Left lung (tissue), 10 donors: ENCODE measurements around the gene ATRIP. TPM values are rescaled to one million over a fixed set of nuclear protein-coding genes. Genes with fewer than 3 reads are reported as not detected.

ENCODE experiments used
- ATAC-seq: fragments of 200-7000 bp; cut with Tn5 transposase; one replicate; pipeline ENCODE4 v1.9.1; 2020; ENCODE audit warnings: moderate library complexity
- DNase-seq, 4 donors: peaks; one replicate each; pipeline ENCODE4 v3.0.0-alpha.2; 2013 to 2020
- H3K27ac ChIP-seq, 2 donors: fragments of 200-600 bp; sonication (generic) in 1 of 2; one replicate each; pipeline versions ENCODE4 v1.5.0 to v1.8.0; 2020 to 2021
- H3K27me3 ChIP-seq, 2 donors: fragments of 200-600 bp; sonication (generic) in 1 of 2; one replicate each; pipeline versions ENCODE4 v1.5.0 to v1.8.0; 2020 to 2021
- H3K36me3 ChIP-seq, 2 donors: fragments of 200-600 bp; sonication (generic) in 1 of 2; one replicate each; pipeline versions ENCODE4 v1.5.0 to v1.8.0; 2020 to 2021
- H3K4me1 ChIP-seq, 2 donors: fragments of 200-600 bp; one replicate each; pipeline ENCODE4 v1.8.0; 2021
- H3K4me3 ChIP-seq, 2 donors: fragments of 200-600 bp; sonication (generic) in 1 of 2; one replicate each; pipeline versions ENCODE4 v1.5.0 to v1.8.0; 2020 to 2021; ENCODE audit warnings: mild to moderate bottlenecking in 1 of 2
- H3K9me3 ChIP-seq, 2 donors: fragments of 200-600 bp; sonication (generic) in 1 of 2; one replicate each; pipeline versions ENCODE4 v1.5.0 to v1.8.0; 2020 to 2021
- intact Hi-C, 2 donors: fragments of 100-400 bp; cut with DNase I; formaldehyde crosslinking; loops; one replicate each; pipeline versions ENCODE4 v1.11.2 to v1.14.2; 2022
- polyA plus RNA-seq, 6 donors: library from polyadenylated mRNA; unstranded; fragments of 120-200 nt; gene quantifications; one replicate each; pipeline ENCODE4 v1.2.1, GENCODE V29; 2013; ENCODE audit not compliant: insufficient read length in 6 of 6
- total RNA-seq, 2 donors: library from RNA; stranded (reverse); fragmentation: NEBNext Ultra II Directional; extraction: Animal tissue kit (Norgen Biotek cat#: 25700); gene quantifications; one replicate each; pipeline ENCODE4 v1.2.1, GENCODE V29; 2021
- TF ChIP-seq, protein P1 (sequence below), 2 donors: fragments of 200-600 bp; sonication (generic) in 1 of 2; IDR thresholded peaks; one replicate each; pipeline versions ENCODE4 v1.5.0 to v1.8.0; 2021; ENCODE audit warnings: antibody characterized with exemption in 2 of 2
- donor health status: DM: no; HTN: yes; CAD: no.
- donor health status: DM: no; HTN: no; CAD: no.

The ATRIP gene
- total and polyA plus RNA-seq, 8 donors = 7.4 to 14.4 (median 12.0) TPM

- no peaks in the 10 kb centered on the region for H3K9me3 ChIP-seq
- no peak for ATAC-seq
- peaks cover 21 to 27% of the 10 kb centered on the region in 2 donors for H3K4me1 ChIP-seq
- peaks cover 0 to 22% of the 10 kb centered on the region in 2 donors for H3K36me3 ChIP-seq
- TF ChIP-seq, protein P1, sequence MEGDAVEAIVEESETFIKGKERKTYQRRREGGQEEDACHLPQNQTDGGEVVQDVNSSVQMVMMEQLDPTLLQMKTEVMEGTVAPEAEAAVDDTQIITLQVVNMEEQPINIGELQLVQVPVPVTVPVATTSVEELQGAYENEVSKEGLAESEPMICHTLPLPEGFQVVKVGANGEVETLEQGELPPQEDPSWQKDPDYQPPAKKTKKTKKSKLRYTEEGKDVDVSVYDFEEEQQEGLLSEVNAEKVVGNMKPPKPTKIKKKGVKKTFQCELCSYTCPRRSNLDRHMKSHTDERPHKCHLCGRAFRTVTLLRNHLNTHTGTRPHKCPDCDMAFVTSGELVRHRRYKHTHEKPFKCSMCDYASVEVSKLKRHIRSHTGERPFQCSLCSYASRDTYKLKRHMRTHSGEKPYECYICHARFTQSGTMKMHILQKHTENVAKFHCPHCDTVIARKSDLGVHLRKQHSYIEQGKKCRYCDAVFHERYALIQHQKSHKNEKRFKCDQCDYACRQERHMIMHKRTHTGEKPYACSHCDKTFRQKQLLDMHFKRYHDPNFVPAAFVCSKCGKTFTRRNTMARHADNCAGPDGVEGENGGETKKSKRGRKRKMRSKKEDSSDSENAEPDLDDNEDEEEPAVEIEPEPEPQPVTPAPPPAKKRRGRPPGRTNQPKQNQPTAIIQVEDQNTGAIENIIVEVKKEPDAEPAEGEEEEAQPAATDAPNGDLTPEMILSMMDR (IDR thresholded peaks at IDR 0.05) = no peak
- H3K27me3 ChIP-seq = no peaks in the 10 kb centered on the region
- peak in 1 of 4 donors; percentile 29 for DNase-seq
- intact Hi-C loops = loop anchor here in 1 of 2 donors (5.0 kb wide), 2 partner anchors 34 to 164 kb away; no protein-coding TSS in a partner anchor
- peak overlapping the region in 1 of 2 donors; percentile 48 for H3K27ac ChIP-seq
- no peak overlapping the region for H3K4me3 ChIP-seq
Measured at GRCh38 chr3:48436477-48436787, 10.1 kb upstream of the ATRIP start.

GRCh38 chr3:48436855-48437254, 9.7 kb upstream of the ATRIP start:
- H3K27me3 ChIP-seq = no peaks in the 10 kb centered on the region
- H3K36me3 ChIP-seq = peaks cover 0 to 26% of the 10 kb centered on the region in 2 donors
- no peaks in the 10 kb centered on the region for H3K9me3 ChIP-seq
- H3K27ac ChIP-seq = no peak overlapping the region
- DNase-seq = peak in 1 of 4 donors; percentile 26
- TF ChIP-seq, protein P1 (IDR thresholded peaks at IDR 0.05) = no peak
- no peak for ATAC-seq
- peaks cover 22 to 32% of the 10 kb centered on the region in 2 donors for H3K4me1 ChIP-seq
- no peak overlapping the region for H3K4me3 ChIP-seq
- intact Hi-C loops = loop anchor here in 1 of 2 donors (5.0 kb wide), 2 partner anchors 35 to 165 kb away; no protein-coding TSS in a partner anchor

DNA sequence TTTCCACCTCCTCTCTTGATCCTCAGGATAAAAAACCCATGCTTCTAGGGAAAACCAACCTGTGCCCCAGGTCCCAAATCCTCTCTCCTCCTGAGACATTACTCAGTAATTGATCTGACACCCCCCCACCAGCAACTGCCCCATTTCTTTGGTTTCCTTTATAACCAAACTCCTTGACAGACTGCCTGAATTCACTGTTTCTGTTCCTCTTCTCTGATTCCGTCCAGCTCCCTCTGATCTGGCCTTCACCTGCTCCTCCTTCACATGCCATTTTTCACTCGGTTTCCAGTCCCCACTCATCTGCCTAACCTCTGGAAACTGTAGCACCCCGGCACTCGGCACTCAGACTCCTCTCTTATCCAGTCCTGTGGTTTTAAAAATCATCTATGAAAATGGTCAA, 8.7 kb upstream of the ATRIP start:
- intact Hi-C loops = loop anchor here in 1 of 2 donors (5.0 kb wide), 2 partner anchors 36 to 166 kb away; no protein-coding TSS in a partner anchor
- no peaks in the 10 kb centered on the region for H3K9me3 ChIP-seq
- ATAC-seq (no peak), DNase-seq (no peak)
- no peak overlapping the region for H3K27ac ChIP-seq
- H3K36me3 ChIP-seq = peaks cover 0 to 26% of the 10 kb centered on the region in 2 donors
- peaks cover 22 to 40% of the 10 kb centered on the region in 2 donors for H3K4me1 ChIP-seq
- TF ChIP-seq, protein P1 (IDR thresholded peaks at IDR 0.05) = no peak
- no peak overlapping the region for H3K4me3 ChIP-seq
- no peaks in the 10 kb centered on the region for H3K27me3 ChIP-seq

- H3K4me3 ChIP-seq = peak within 1 kb of the TSS; percentile 75 to 94
- peaks cover 13 to 40% of the 10 kb centered on the region in 2 donors for H3K4me1 ChIP-seq
- TF ChIP-seq, protein P1 (IDR thresholded peaks at IDR 0.05) = no peak
- intact Hi-C loops = loop anchor here in 1 of 2 donors (5.0 kb wide), 2 partner anchors 38 to 168 kb away; no protein-coding TSS in a partner anchor
- peaks cover 0 to 38% of the 10 kb centered on the region in 2 donors for H3K36me3 ChIP-seq
- H3K27me3 ChIP-seq = no peaks in the 10 kb centered on the region
- ATAC-seq (peak; percentile 97), DNase-seq (peak; percentile 94 to 99 (median 98))
- H3K9me3 ChIP-seq = no peaks in the 10 kb centered on the region
- peak within 1 kb of the TSS; percentile 92 to 96 for H3K27ac ChIP-seq
Measured at GRCh38 chr3:48439820-48440589, 6.5 kb upstream of the ATRIP start, which contains the start of the genes CCDC51 and TMA7. Gene CCDC51, minus strand, starts transcription at chr3:48440119. Its CDS starts 4,991 bp downstream, at chr3:48435128. Gene TMA7, plus strand, starts transcription at chr3:48440257. Its CDS starts 40 bp downstream, at chr3:48440297.

GRCh38 chr3:48440590-48440958, 6.0 kb upstream of the ATRIP start:
- TF ChIP-seq, protein P1 (IDR thresholded peaks at IDR 0.05) = no peak
- Histone ChIP-seq H3K27ac (peak overlapping the region; percentile 92 to 96), H3K4me3 (peak overlapping the region; percentile 75 to 94), H3K9me3 (no peaks in the 10 kb centered on the region), H3K36me3 (peaks cover 0 to 38% of the 10 kb centered on the region in 2 donors), H3K27me3 (no peaks in the 10 kb centered on the region), H3K4me1 (peaks cover 14 to 39% of the 10 kb centered on the region in 2 donors)
- peak; percentile 15 for ATAC-seq
- no peak for DNase-seq
- intact Hi-C loops = no loop called here
